Stomach smooth muscle (tissue), 2 donors: ENCODE results near the gene SLIT2.

Experiments used
- H3K27ac ChIP-seq: one replicate; pipeline ENCODE4 v1.7.0; 2013; ENCODE audit warnings: mild to moderate bottlenecking, low read length, inconsistent platforms
- H3K27me3 ChIP-seq, 2 donors: one replicate each; pipeline ENCODE4 v1.7.0; 2013; ENCODE audit warnings: low read length in 2 of 2; ENCODE audit not compliant: insufficient read depth in 2 of 2, control insufficient read depth in 1 of 2
- H3K36me3 ChIP-seq, 2 donors: one replicate each; pipeline ENCODE4 v1.7.0; 2013; ENCODE audit warnings: low read length in 2 of 2; ENCODE audit not compliant: control insufficient read depth in 2 of 2, insufficient read depth in 2 of 2
- H3K4me1 ChIP-seq: one replicate; pipeline ENCODE4 v1.7.0; 2013; ENCODE audit warnings: low read length; ENCODE audit not compliant: control insufficient read depth, insufficient read depth
- H3K4me3 ChIP-seq, 2 donors: one replicate each; pipeline ENCODE4 v1.7.0; 2013; ENCODE audit warnings: low read length in 2 of 2
- H3K9ac ChIP-seq, 2 donors: one replicate each; pipeline ENCODE4 v1.7.0; 2013; ENCODE audit warnings: low read length in 2 of 2, mild to moderate bottlenecking in 1 of 2
- H3K9me3 ChIP-seq, 2 donors: one replicate each; pipeline ENCODE4 v1.7.0; 2013; ENCODE audit warnings: low read length in 2 of 2; ENCODE audit not compliant: control insufficient read depth in 2 of 2
- donor health status: healthy.
- donor health status: Pancreatic carcinoma.

The SLIT2 gene

GRCh38 chr4:20253283-20253734 lies 1.6 kb downstream of the SLIT2 start:
- peak overlapping the region in 1 of 2 donors; percentile 42 for H3K9ac ChIP-seq

GRCh38 chr4:20253735-20254409 lies 2.2 kb downstream of the SLIT2 start:
- Histone ChIP-seq H3K9ac (peak overlapping the region; percentile 22 to 42), H3K36me3 (no peaks in the 10 kb centered on the region), H3K9me3 (no peaks in the 10 kb centered on the region), H3K4me1 (peaks cover 34% of the 10 kb centered on the region), H3K27ac (no peak overlapping the region), H3K4me3 (peak overlapping the region; percentile 62 to 80), H3K27me3 (peaks cover 24 to 46% of the 10 kb centered on the region in 2 donors)

More at GRCh38 chr4:20253283-20253734, 1.6 kb downstream of the SLIT2 start:
- Histone ChIP-seq H3K9me3 (no peaks in the 10 kb centered on the region), H3K4me1 (peaks cover 34% of the 10 kb centered on the region), H3K4me3 (peak overlapping the region; percentile 62 to 80), H3K27me3 (peaks cover 24 to 46% of the 10 kb centered on the region in 2 donors), H3K36me3 (no peaks in the 10 kb centered on the region), H3K27ac (no peak overlapping the region)

GRCh38 chr4:20254511-20255250 lies 3.0 kb downstream of the SLIT2 start:
- H3K27ac ChIP-seq: no peak overlapping the region
- no peaks in the 10 kb centered on the region for H3K9me3 ChIP-seq
- peaks cover 24 to 51% of the 10 kb centered on the region in 2 donors for H3K27me3 ChIP-seq
- H3K4me3 ChIP-seq: peak overlapping the region; percentile 62 to 80
- peaks cover 34% of the 10 kb centered on the region for H3K4me1 ChIP-seq
- H3K36me3 ChIP-seq: no peaks in the 10 kb centered on the region
- peak overlapping the region; percentile 7 to 42 for H3K9ac ChIP-seq

GRCh38 chr4:20255251-20255586 lies 3.5 kb downstream of the SLIT2 start:
- Histone ChIP-seq H3K27ac (no peak overlapping the region), H3K9ac (peak overlapping the region in 1 of 2 donors; percentile 44), H3K9me3 (no peaks in the 10 kb centered on the region), H3K36me3 (no peaks in the 10 kb centered on the region), H3K4me3 (peak overlapping the region; percentile 62 to 80), H3K4me1 (peaks cover 34% of the 10 kb centered on the region), H3K27me3 (peaks cover 24 to 51% of the 10 kb centered on the region in 2 donors)

GRCh38 chr4:20255823-20256222 lies 4.1 kb downstream of the SLIT2 start:
- peaks cover 34% of the 10 kb centered on the region for H3K4me1 ChIP-seq

GRCh38 chr4:20256381-20256881 lies 4.7 kb downstream of the SLIT2 start:
- Histone ChIP-seq H3K4me1 (peaks cover 33% of the 10 kb centered on the region), H3K27me3 (peaks cover 24 to 51% of the 10 kb centered on the region in 2 donors), H3K36me3 (no peaks in the 10 kb centered on the region), H3K27ac (no peak overlapping the region), H3K9ac (no peak overlapping the region), H3K9me3 (no peaks in the 10 kb centered on the region), H3K4me3 (no peak overlapping the region)

More at GRCh38 chr4:20255823-20256222, 4.1 kb downstream of the SLIT2 start:
- Histone ChIP-seq H3K4me3 (peak overlapping the region in 1 of 2 donors; percentile 80), H3K27ac (no peak overlapping the region), H3K27me3 (peaks cover 24 to 51% of the 10 kb centered on the region in 2 donors), H3K9me3 (no peaks in the 10 kb centered on the region), H3K9ac (no peak overlapping the region), H3K36me3 (no peaks in the 10 kb centered on the region)

- H3K9me3 ChIP-seq: no peaks in the 10 kb centered on the region
- peaks cover 5% of the 10 kb centered on the region for H3K4me1 ChIP-seq
- H3K36me3 ChIP-seq: no peaks in the 10 kb centered on the region
Observed at GRCh38 chr4:20259707-20260106, 8.0 kb downstream of the SLIT2 start.

GRCh38 chr4:20260821-20261220 lies 9.1 kb downstream of the SLIT2 start:
- Histone ChIP-seq H3K9ac (no peak overlapping the region), H3K27ac (no peak overlapping the region), H3K27me3 (peaks cover 3 to 21% of the 10 kb centered on the region in 2 donors), H3K9me3 (no peaks in the 10 kb centered on the region), H3K36me3 (no peaks in the 10 kb centered on the region), H3K4me3 (no peak overlapping the region), H3K4me1 (no peaks in the 10 kb centered on the region)

More at GRCh38 chr4:20259707-20260106, 8.0 kb downstream of the SLIT2 start:
- Histone ChIP-seq H3K27ac (no peak overlapping the region), H3K27me3 (peaks cover 10 to 32% of the 10 kb centered on the region in 2 donors), H3K4me3 (no peak overlapping the region), H3K9ac (no peak overlapping the region)

GRCh38 chr4:20262221-20262620 lies 10.5 kb downstream of the SLIT2 start:
- H3K36me3 ChIP-seq: no peaks in the 10 kb centered on the region
- no peaks in the 10 kb centered on the region for H3K9me3 ChIP-seq
- H3K9ac ChIP-seq: no peak overlapping the region
- no peak overlapping the region for H3K27ac ChIP-seq
- no peaks in the 10 kb centered on the region for H3K4me1 ChIP-seq
- no peak overlapping the region for H3K4me3 ChIP-seq
- H3K27me3 ChIP-seq: peaks cover 0 to 11% of the 10 kb centered on the region in 2 donors

- Histone ChIP-seq H3K4me3 (no peak overlapping the region), H3K9ac (no peak overlapping the region), H3K27me3 (peaks cover 0 to under 1% of the 10 kb centered on the region in 2 donors), H3K27ac (no peak overlapping the region), H3K36me3 (no peaks in the 10 kb centered on the region), H3K9me3 (no peaks in the 10 kb centered on the region), H3K4me1 (no peaks in the 10 kb centered on the region)
Observed at GRCh38 chr4:20264688-20265087, 13.0 kb downstream of the SLIT2 start.
